Activated effector memory CD4-positive, alpha-beta T cell treated with Interleukin-2 at 50 U/mL for 16 hours (primary cell): ENCODE results near the gene TLL2.

Experiments used
- DNase-seq: peaks from one replicate; pipeline ENCODE4 v3.0.0-alpha.2; 2020

Gene TLL2

GRCh38 chr10:96357038-96357620, 156.6 kb downstream of the TLL2 start:
- no peak for DNase-seq

GRCh38 chr10:96352582-96352981, 161.1 kb downstream of the TLL2 start:
- no peak for DNase-seq

- DNase-seq: no peak
Observed at GRCh38 chr10:96352027-96352426, 161.7 kb downstream of the TLL2 start.

GRCh38 chr10:96346295-96346694, 167.4 kb downstream of the TLL2 start:
- DNase-seq: no peak

- DNase-seq: no peak
Observed at GRCh38 chr10:96345222-96345621, 168.5 kb downstream of the TLL2 start.

- no peak for DNase-seq
Observed at GRCh38 chr10:96344178-96344577, 169.5 kb downstream of the TLL2 start.

- DNase-seq: no peak
Observed at GRCh38 chr10:96342402-96342801, 171.3 kb downstream of the TLL2 start.

GRCh38 chr10:96341219-96342182, 172.2 kb downstream of the TLL2 start:
- no peak for DNase-seq

- DNase-seq: peak; percentile 4
Observed at GRCh38 chr10:96339956-96340904, 173.5 kb downstream of the TLL2 start.

- DNase-seq: no peak
Observed at GRCh38 chr10:96339383-96339782, 174.3 kb downstream of the TLL2 start.

- no peak for DNase-seq
Observed at GRCh38 chr10:96338279-96338925, 175.3 kb downstream of the TLL2 start.

- no peak for DNase-seq
Observed at GRCh38 chr10:96337106-96337505, 176.6 kb downstream of the TLL2 start.

- no peak for DNase-seq
Observed at GRCh38 chr10:96334616-96335526, 178.9 kb downstream of the TLL2 start.

GRCh38 chr10:96333101-96333500, 180.6 kb downstream of the TLL2 start:
- no peak for DNase-seq

- no peak for DNase-seq
Observed at GRCh38 chr10:96327462-96327861, 186.3 kb downstream of the TLL2 start.

GRCh38 chr10:96325719-96326373, 187.9 kb downstream of the TLL2 start:
- no peak for DNase-seq

GRCh38 chr10:96324447-96324846, 189.3 kb downstream of the TLL2 start:
- DNase-seq: no peak

GRCh38 chr10:96322275-96322674, 191.5 kb downstream of the TLL2 start:
- no peak for DNase-seq

- no peak for DNase-seq
Observed at GRCh38 chr10:96321822-96322221, 191.9 kb downstream of the TLL2 start.

- no peak for DNase-seq
Observed at GRCh38 chr10:96319754-96320474, 193.8 kb downstream of the TLL2 start.
